GM23248 (cell line): ENCODE measurements around the gene HOXD12. TPM values are rescaled to one million over a fixed set of nuclear protein-coding genes. Genes with fewer than 3 reads are reported as not detected.
A peak's percentile ranks its signal among the peaks of the same experiment; 100 is the strongest.

Experiments
- DNase-seq: peaks from one replicate; pipeline ENCODE4 v3.0.0-alpha.2; 2015
- H2AFZ ChIP-seq: fragments of 200-600 bp; sonication (generic); 2 replicates; pipeline ENCODE4 v1.6.1; 2016; ENCODE audit warnings: antibody characterized with exemption
- H3F3A ChIP-seq: fragments of 200-600 bp; sonication (generic); 2 replicates; pipeline ENCODE4 v1.6.1; 2016; ENCODE audit warnings: mild to moderate bottlenecking, antibody characterized with exemption, mixed run types; ENCODE audit not compliant: insufficient read depth
- H3K27ac ChIP-seq: fragments of 200-600 bp; sonication (generic); 2 replicates; pipeline ENCODE4 v1.5.1; 2016; ENCODE audit warnings: mild to moderate bottlenecking
- H3K27me3 ChIP-seq: fragments of 200-600 bp; sonication (generic); replicated peaks from 2 replicates; pipeline ENCODE4 v1.6.1; 2016; ENCODE audit warnings: mild to moderate bottlenecking; ENCODE audit not compliant: insufficient read depth
- H3K36me3 ChIP-seq: fragments of 200-600 bp; sonication (generic); 2 replicates; pipeline ENCODE4 v1.6.1; 2016; ENCODE audit warnings: low read depth, mild to moderate bottlenecking
- H3K4me1 ChIP-seq: fragments of 200-600 bp; sonication (generic); 2 replicates; pipeline ENCODE4 v1.6.1; 2016; ENCODE audit warnings: mild to moderate bottlenecking; ENCODE audit not compliant: insufficient read depth
- H3K4me2 ChIP-seq: fragments of 200-600 bp; sonication (generic); one replicate; pipeline ENCODE4 v1.6.1; 2016; ENCODE audit warnings: mild to moderate bottlenecking; ENCODE audit not compliant: unreplicated experiment
- H3K4me3 ChIP-seq: fragments of 200-600 bp; sonication (generic); 2 replicates; pipeline ENCODE4 v1.5.1; 2016; ENCODE audit warnings: mild to moderate bottlenecking
- H3K79me2 ChIP-seq: fragments of 200-600 bp; sonication (generic); 2 replicates; pipeline ENCODE4 v1.6.1; 2016; ENCODE audit warnings: mild to moderate bottlenecking; ENCODE audit not compliant: insufficient read depth
- H3K9ac ChIP-seq: fragments of 200-600 bp; sonication (generic); 2 replicates; pipeline ENCODE4 v1.6.1; 2016; ENCODE audit warnings: mild to moderate bottlenecking
- H3K9me2 ChIP-seq: fragments of 200-600 bp; sonication (generic); 2 replicates; pipeline ENCODE4 v1.6.1; 2016; ENCODE audit warnings: mixed run types, mild to moderate bottlenecking, moderate library complexity; ENCODE audit not compliant: insufficient read depth
- H3K9me3 ChIP-seq: fragments of 200-600 bp; sonication (generic); one replicate; pipeline ENCODE4 v1.6.1; 2017; ENCODE audit warnings: low read depth
- H4K20me1 ChIP-seq: fragments of 200-600 bp; sonication (generic); 2 replicates; pipeline ENCODE4 v1.6.0; 2016; ENCODE audit not compliant: insufficient read depth
- EZH2 ChIP-seq: fragments of 200-600 bp; sonication (generic); IDR thresholded peaks from 2 replicates; pipeline ENCODE4 v1.6.1; 2018; ENCODE audit warnings: antibody characterized with exemption, mild to moderate bottlenecking; ENCODE audit not compliant: insufficient read depth, poor library complexity, severe bottlenecking
- EZH2phosphoT487 ChIP-seq: fragments of 200-600 bp; sonication (generic); IDR thresholded peaks from 2 replicates; pipeline ENCODE4 v1.6.1; 2018; ENCODE audit warnings: antibody characterized with exemption, moderate library complexity, mild to moderate bottlenecking, low read depth; ENCODE audit not compliant: insufficient read depth
- WGBS, 2 experiments: methylation state at CpG; one replicate each; pipeline ENCODE4 v1.1.6; 2015 to 2017; ENCODE audit warnings: low lambda C conversion rate in 2 of 2, low coverage in 1 of 2; ENCODE audit errors: missing lambda C conversion rate in 2 of 2; 5-methylcytosine and 5-hydroxymethylcytosine counted together
- in situ Hi-C: fragments of 300-500 bp; cut with MboI; formaldehyde crosslinking; loops from 2 replicates; pipeline ENCODE4 v1.15.0; 2020
- polyA plus RNA-seq: library from polyadenylated mRNA; unstranded; fragments of >200 nt; fragmentation: Nextera tagmentation; extraction: Ambion mirVana; gene quantifications from 2 replicates; pipeline ENCODE4 v1.2.1, GENCODE V29; 2016
- total RNA-seq: library from RNA; depleted of rRNA; stranded (reverse); fragments of >200 nt; shearing (Covaris generic); gene quantifications from 2 replicates; pipeline ENCODE4 v1.2.3, GENCODE V29; 2014

Gene HOXD12
- total and polyA plus RNA-seq, 2 experiments from 2014 or later = 0.19 to 0.22 TPM

DNA sequence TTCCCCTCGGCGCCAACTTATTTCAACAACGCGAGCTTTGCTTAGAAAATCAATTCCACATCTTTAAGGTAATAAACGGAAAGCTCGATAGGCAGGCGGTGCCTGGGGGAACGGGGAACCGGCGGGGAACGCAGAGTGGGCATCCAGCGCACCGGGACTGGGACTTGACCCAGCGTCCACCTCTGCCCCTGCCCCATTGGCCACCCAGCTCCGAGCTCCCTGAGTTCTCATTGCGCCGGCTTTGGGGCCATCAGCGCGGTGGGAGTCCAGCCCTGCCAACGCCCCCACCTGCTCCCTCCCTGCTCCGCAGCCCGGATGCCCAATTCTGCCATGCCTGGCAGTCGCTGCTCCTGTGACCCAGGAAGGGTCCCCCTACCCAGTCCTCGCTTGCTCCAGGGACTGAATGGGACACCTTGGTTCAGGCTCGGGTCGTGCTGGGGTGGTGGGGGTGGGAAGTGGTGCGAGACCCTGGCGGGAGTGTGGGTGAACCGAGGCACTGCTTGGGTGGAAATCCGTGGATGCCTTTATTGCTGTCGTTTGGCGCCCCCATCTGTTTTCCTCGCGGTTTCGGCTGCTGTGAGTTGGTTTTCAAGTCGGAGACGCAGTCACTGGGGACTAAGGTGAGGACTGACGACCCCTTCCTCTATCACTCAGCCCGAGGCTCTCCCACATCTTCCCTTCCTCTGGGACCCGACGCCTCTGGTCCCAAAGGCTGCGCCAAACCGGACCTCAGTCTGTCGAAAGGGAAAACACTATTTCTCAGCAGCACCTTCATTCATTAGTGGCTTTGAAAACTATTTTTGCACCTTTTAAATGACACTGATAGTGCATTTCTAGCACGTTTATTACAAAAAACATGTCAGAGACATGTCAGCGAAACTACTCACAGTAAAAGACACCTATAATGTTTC, 13.5 kb upstream of the HOXD12 start:
- Histone ChIP-seq H3K4me2 (no peak overlapping the region), H3K4me3 (peak overlapping the region; percentile 46; the same call in 1 of the 2 replicates), H3K79me2 (no peaks in the 10 kb centered on the region), H3K9ac (no peak overlapping the region), H3K36me3 (no peaks in the 10 kb centered on the region), H3K9me2 (no peaks in the 10 kb centered on the region), H3K9me3 (no peaks in the 10 kb centered on the region), H3F3A (no peaks in the 10 kb centered on the region), H2AFZ (no peak overlapping the region), H4K20me1 (no peaks in the 10 kb centered on the region), H3K4me1 (no peaks in the 10 kb centered on the region), H3K27ac (no peak overlapping the region), H3K27me3 (peaks cover 73% of the 10 kb centered on the region)
- in situ Hi-C loops = no loop called here
- 12 to 14% methylated on average over 45 to 46 of the region's 46 CpGs for WGBS, 2 experiments
- TF ChIP-seq EZH2phosphoT487 = no peak
- peak; percentile 66 for DNase-seq

GRCh38 chr2:176087330-176088047, 12.1 kb upstream of the HOXD12 start:
- Histone ChIP-seq H3K79me2 (no peaks in the 10 kb centered on the region), H2AFZ (peak overlapping the region; percentile 64), H3K9me3 (no peaks in the 10 kb centered on the region), H3K9me2 (no peaks in the 10 kb centered on the region), H3K4me3 (no peak overlapping the region; the same call in 1 of the 2 replicates), H3K9ac (no peak overlapping the region), H3F3A (no peaks in the 10 kb centered on the region), H3K36me3 (no peaks in the 10 kb centered on the region), H4K20me1 (no peaks in the 10 kb centered on the region), H3K27ac (no peak overlapping the region), H3K4me1 (no peaks in the 10 kb centered on the region), H3K4me2 (peak overlapping the region; percentile 66), H3K27me3 (peaks cover 59% of the 10 kb centered on the region)
- TF ChIP-seq EZH2phosphoT487 (no peak), EZH2 (no peak)
- DNase-seq = no peak
- in situ Hi-C loops = no loop called here
- WGBS, 2 experiments = 79 to 86% methylated on average over 28 to 29 of the region's 29 CpGs

DNA sequence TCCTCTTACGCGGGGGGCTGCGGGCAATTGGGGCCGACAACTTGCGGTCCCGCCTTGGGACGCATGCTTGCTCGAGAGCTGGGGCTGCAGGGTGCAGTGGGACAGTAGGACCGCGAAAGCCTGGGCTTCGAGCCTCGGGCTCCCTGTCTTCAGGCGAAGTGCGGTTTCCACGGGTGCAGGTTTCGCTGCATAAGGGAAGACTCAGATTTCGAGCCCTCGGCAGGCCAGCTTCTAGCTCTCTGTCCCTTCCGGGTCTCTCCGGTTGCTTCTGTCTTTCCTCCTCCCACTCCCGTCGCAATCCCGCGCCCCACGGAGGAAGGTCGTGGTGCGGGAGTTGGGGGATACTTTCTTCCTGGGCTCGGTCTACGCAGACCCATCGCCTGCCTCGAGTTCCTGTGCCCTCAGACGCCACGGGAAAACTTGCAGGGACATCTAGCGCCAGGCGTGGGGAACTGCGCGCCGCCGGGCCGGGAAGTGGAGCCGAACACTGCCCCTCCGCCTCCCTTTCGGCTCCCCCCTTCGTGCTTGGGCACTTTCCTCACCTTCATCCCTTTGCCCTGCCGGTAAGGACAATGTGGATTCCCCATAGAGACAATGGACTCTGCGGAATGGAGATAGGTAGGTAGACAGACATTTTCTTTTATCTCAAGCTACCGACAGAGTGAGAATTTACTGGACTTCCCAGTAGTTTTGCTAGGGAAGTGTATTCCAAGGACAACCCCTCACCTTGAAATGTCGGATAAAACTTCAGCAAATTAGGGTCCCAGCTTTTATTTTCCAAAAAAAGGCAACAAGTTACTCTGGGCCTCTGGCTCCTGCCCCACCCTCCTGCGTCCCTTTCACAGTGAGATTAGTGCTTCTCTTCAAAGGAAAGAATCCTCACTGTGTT, 11.3 kb upstream of the HOXD12 start:
- no peak overlapping the region for H3K27ac ChIP-seq
- no peaks in the 10 kb centered on the region for H3K36me3 ChIP-seq
- H3F3A ChIP-seq = 0 out of 2 replicates have a peak, but pooled peaks cover under 1% of the 10 kb centered on the region
- in situ Hi-C loops = no loop called here
- peak overlapping the region; percentile 63 for H3K4me3 ChIP-seq
- H3K4me2 ChIP-seq = peak overlapping the region; percentile 66
- H3K4me1 ChIP-seq = peaks cover under 1% of the 10 kb centered on the region; the same call in 1 of the 2 replicates
- H2AFZ ChIP-seq = peak overlapping the region; percentile 64
- no peaks in the 10 kb centered on the region for H3K9me2 ChIP-seq
- TF ChIP-seq EZH2phosphoT487 (peak; percentile 27; the same call in 1 of the 2 replicates), EZH2 (peak; percentile 44)
- 21 to 25% methylated on average over 41 to 49 of the region's 49 CpGs for WGBS, 2 experiments
- H4K20me1 ChIP-seq = no peaks in the 10 kb centered on the region
- H3K27me3 ChIP-seq = peaks cover 51% of the 10 kb centered on the region
- no peaks in the 10 kb centered on the region for H3K9me3 ChIP-seq
- no peaks in the 10 kb centered on the region for H3K79me2 ChIP-seq
- H3K9ac ChIP-seq = no peak overlapping the region
- DNase-seq = peak; percentile 85
